K562 (cell line): Measurements from ENCODE around the gene DCAF17. TPM values are rescaled to one million over a fixed set of nuclear protein-coding genes. Genes with fewer than 3 reads are reported as not detected.
A peak's percentile ranks its signal among the peaks of the same experiment; 100 is the strongest.

Source experiments
- BCOR ChIP-seq: fragments of 450-650 bp; IDR thresholded peaks from 2 replicates; pipeline ENCODE4 v1.6.1; 2016
- CEBPB ChIP-seq: fragments of 450-650 bp; IDR thresholded peaks from 2 replicates; pipeline ENCODE4 v1.6.1; 2016; ENCODE audit warnings: missing genetic modification characterization, missing compliant biosample characterization
- CHD1 ChIP-seq: fragments of 200-600 bp; sonication (generic); IDR thresholded peaks from one replicate; pipeline ENCODE4 v1.6.1; 2012; ENCODE audit warnings: mild to moderate bottlenecking, moderate library complexity, low read length, inconsistent platforms
- ETV5 ChIP-seq: sonication (generic); formaldehyde crosslinking; IDR thresholded peaks from 2 replicates; pipeline ENCODE4 v1.4.0; 2020; ENCODE audit warnings: low read depth, mild to moderate bottlenecking, missing genetic modification reagents
- GTF2B ChIP-seq: IDR thresholded peaks from 2 replicates; pipeline ENCODE4 v1.6.1; 2011; ENCODE audit not compliant: insufficient read length; ENCODE audit errors: extremely low read depth
- HDAC1 ChIP-seq, 2 experiments: fragments of 450-650 bp; IDR thresholded peaks; 2 replicates each; pipeline ENCODE4 v1.6.1; 2016 to 2017; ENCODE audit warnings: inconsistent platforms in 1 of 2, mild to moderate bottlenecking in 1 of 2, moderate library complexity in 1 of 2
- HNRNPLL ChIP-seq: fragments of 200-400 bp; formaldehyde crosslinking; IDR thresholded peaks from 2 replicates; pipeline ENCODE4 v1.6.1; 2017; ENCODE audit warnings: low read length, low read depth, mild to moderate bottlenecking; ENCODE audit not compliant: poor library complexity, severe bottlenecking
- MBD2 ChIP-seq: sonication (generic); IDR thresholded peaks from 2 replicates; pipeline ENCODE4 v1.6.1; 2016; ENCODE audit warnings: low read depth, borderline replicate concordance
- MCM2 ChIP-seq: fragments of 450-650 bp; IDR thresholded peaks from 2 replicates; pipeline ENCODE4 v1.6.1; 2017; ENCODE audit warnings: low read depth, mild to moderate bottlenecking
- MTA1 ChIP-seq: fragments of 450-650 bp; IDR thresholded peaks from 2 replicates; pipeline ENCODE4 v1.6.1; 2017; ENCODE audit warnings: borderline replicate concordance
- NCOA1 ChIP-seq: fragments of 450-650 bp; IDR thresholded peaks from 2 replicates; pipeline ENCODE4 v1.6.1; 2016; ENCODE audit warnings: low read depth
- PHF8 ChIP-seq: fragments of 200-600 bp; sonication (generic); IDR thresholded peaks from 2 replicates; pipeline ENCODE4 v1.6.1; 2012; ENCODE audit warnings: mixed run types, mild to moderate bottlenecking, inconsistent platforms, low read length, moderate library complexity, borderline replicate concordance
- STAT6 ChIP-seq: sonication (generic); formaldehyde crosslinking; IDR thresholded peaks from 2 replicates; pipeline ENCODE4 v1.8.1; 2023; ENCODE audit warnings: mild to moderate bottlenecking, missing genetic modification reagents
- TFAP4 ChIP-seq: sonication (generic); formaldehyde crosslinking; IDR thresholded peaks from 2 replicates; pipeline ENCODE4 v1.8.0; 2022; ENCODE audit warnings: missing genetic modification reagents, mild to moderate bottlenecking, moderate library complexity, borderline replicate concordance
- YBX1 ChIP-seq: fragments of 450-650 bp; IDR thresholded peaks from 2 replicates; pipeline ENCODE4 v1.7.1; 2016; ENCODE audit warnings: mild to moderate bottlenecking
- ZKSCAN8 ChIP-seq: fragments of 200-800 bp; sonication (Bioruptor generic); IDR thresholded peaks from 2 replicates; pipeline ENCODE4 v1.6.1; 2016; ENCODE audit warnings: missing genetic modification characterization, missing compliant biosample characterization
- ZNF174 ChIP-seq: fragments of 250-450 bp; sonication (Bioruptor Pico); IDR thresholded peaks from 2 replicates; pipeline ENCODE4 v1.4.0; 2020; ENCODE audit warnings: mild to moderate bottlenecking
- ZNF431 ChIP-seq: sonication (generic); formaldehyde crosslinking; IDR thresholded peaks from 2 replicates; pipeline ENCODE4 v1.8.0; 2022; ENCODE audit warnings: mild to moderate bottlenecking, missing genetic modification reagents
- ZNF707 ChIP-seq: fragments of 250-450 bp; sonication (Bioruptor Pico); conservative IDR thresholded peaks from 2 replicates; pipeline ENCODE4 v1.8.0; 2022; ENCODE audit warnings: inconsistent platforms, mild to moderate bottlenecking, moderate library complexity
- ZNF76 ChIP-seq: fragments of 250-450 bp; sonication (Bioruptor Pico); IDR thresholded peaks from 2 replicates; pipeline ENCODE4 v1.4.0; 2020; ENCODE audit warnings: mild to moderate bottlenecking, moderate library complexity, borderline replicate concordance
- polyA plus RNA-seq, 8 experiments: library from polyadenylated mRNA; depleted of rRNA in 4 of 8; stranded (reverse) in 5 of 8; unstranded in 3 of 8; fragments of >200 nt; fragmentation: Nextera tagmentation in 2 of 8; fragmentation: Illumina TruSeq in 1 of 8; extraction: Ambion mirVana in 2 of 8; extraction: Trizol in 1 of 8; gene quantifications; 2 replicates each; pipeline versions ENCODE4 v1.2.1 to v1.2.3, GENCODE V29; 2011 to 2014; ENCODE audit warnings: inconsistent platforms in 1 of 8, missing spikeins in 1 of 8
- total RNA-seq, 7 experiments: library from RNA; depleted of rRNA in 6 of 7; stranded (reverse); fragments of >200 nt in 6 of 7; fragmentation: Illumina TruSeq in 2 of 7; extraction: Trizol in 2 of 7; gene quantifications; 2 replicates each; pipeline versions ENCODE4 v1.2.1 to v1.2.3, GENCODE V29; 2011 to 2021; ENCODE audit warnings: low replicate concordance in 1 of 7
- TF ChIP-seq, protein P1 (sequence below): fragments of 250-450 bp; sonication (Bioruptor Pico); IDR thresholded peaks from 2 replicates; pipeline ENCODE4 v1.4.0; 2020

The DCAF17 gene
- total and polyA plus RNA-seq, 9 of the 15 experiments (the other 6 are each of a cell fraction or from before 2014, with no cell fraction given): 10.0 to 38.5 (median 27.1) TPM

DNA sequence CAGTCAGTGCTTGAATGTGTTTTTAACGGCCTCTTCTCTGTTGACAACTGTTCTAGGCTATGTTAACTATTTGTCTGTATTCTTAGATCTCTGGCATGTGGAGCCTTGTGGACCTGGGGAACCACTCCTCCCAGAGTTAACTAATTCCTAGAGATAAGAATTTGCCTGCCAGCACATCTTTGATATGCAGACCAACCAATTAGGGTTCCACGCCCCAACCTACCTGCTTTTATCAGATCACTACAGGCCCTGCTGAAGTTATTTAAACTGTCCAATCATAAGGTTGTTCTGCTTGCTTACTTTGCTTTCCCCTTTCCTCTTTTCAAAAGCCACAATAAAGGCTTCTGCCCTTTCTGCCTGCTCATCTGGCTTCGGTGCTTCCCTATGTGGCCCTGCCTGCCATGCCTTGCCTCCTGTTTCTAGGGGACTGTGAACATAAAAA, 79.7 kb downstream of the DCAF17 start (continued):
- no peak for TF ChIP-seq TFAP4 (CRISPR knock-in tag)
- TF ChIP-seq CEBPB (tag): no peak
- TF ChIP-seq MCM2: no peak
- TF ChIP-seq, protein P1, sequence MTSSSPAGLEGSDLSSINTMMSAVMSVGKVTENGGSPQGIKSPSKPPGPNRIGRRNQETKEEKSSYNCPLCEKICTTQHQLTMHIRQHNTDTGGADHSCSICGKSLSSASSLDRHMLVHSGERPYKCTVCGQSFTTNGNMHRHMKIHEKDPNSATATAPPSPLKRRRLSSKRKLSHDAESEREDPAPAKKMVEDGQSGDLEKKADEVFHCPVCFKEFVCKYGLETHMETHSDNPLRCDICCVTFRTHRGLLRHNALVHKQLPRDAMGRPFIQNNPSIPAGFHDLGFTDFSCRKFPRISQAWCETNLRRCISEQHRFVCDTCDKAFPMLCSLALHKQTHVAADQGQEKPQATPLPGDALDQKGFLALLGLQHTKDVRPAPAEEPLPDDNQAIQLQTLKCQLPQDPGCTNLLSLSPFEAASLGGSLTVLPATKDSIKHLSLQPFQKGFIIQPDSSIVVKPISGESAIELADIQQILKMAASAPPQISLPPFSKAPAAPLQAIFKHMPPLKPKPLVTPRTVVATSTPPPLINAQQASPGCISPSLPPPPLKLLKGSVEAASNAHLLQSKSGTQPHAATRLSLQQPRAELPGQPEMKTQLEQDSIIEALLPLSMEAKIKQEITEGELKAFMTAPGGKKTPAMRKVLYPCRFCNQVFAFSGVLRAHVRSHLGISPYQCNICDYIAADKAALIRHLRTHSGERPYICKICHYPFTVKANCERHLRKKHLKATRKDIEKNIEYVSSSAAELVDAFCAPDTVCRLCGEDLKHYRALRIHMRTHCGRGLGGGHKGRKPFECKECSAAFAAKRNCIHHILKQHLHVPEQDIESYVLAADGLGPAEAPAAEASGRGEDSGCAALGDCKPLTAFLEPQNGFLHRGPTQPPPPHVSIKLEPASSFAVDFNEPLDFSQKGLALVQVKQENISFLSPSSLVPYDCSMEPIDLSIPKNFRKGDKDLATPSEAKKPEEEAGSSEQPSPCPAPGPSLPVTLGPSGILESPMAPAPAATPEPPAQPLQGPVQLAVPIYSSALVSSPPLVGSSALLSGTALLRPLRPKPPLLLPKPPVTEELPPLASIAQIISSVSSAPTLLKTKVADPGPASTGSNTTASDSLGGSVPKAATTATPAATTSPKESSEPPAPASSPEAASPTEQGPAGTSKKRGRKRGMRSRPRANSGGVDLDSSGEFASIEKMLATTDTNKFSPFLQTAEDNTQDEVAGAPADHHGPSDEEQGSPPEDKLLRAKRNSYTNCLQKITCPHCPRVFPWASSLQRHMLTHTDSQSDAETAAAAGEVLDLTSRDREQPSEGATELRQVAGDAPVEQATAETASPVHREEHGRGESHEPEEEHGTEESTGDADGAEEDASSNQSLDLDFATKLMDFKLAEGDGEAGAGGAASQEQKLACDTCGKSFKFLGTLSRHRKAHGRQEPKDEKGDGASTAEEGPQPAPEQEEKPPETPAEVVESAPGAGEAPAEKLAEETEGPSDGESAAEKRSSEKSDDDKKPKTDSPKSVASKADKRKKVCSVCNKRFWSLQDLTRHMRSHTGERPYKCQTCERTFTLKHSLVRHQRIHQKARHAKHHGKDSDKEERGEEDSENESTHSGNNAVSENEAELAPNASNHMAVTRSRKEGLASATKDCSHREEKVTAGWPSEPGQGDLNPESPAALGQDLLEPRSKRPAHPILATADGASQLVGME (CRISPR knock-in tag): no peak
- TF ChIP-seq STAT6 (CRISPR knock-in tag): no peak
- TF ChIP-seq YBX1: no peak
- no peak for TF ChIP-seq ZNF431
- no peak for TF ChIP-seq PHF8
- no peak for TF ChIP-seq ETV5 (CRISPR knock-in tag)
- no peak for TF ChIP-seq BCOR
- TF ChIP-seq ZNF707 (CRISPR knock-in tag): no peak
- TF ChIP-seq NCOA1: 0 out of 2 replicates have a peak, but pooled peaks have one; percentile 14
- peak; percentile 30; the same call in 1 of the 2 replicates for TF ChIP-seq MBD2
- TF ChIP-seq ZNF76: no peak
- TF ChIP-seq CHD1: no peak
- TF ChIP-seq HDAC1 (IDR thresholded peaks at IDR 0.05): no peak
- no peak for TF ChIP-seq ZKSCAN8 (CRISPR knock-in tag)
- peak; percentile 37; the same call in 1 of the 2 replicates for TF ChIP-seq MTA1
- TF ChIP-seq HNRNPLL: no peak
- TF ChIP-seq ZNF174 (CRISPR knock-in tag): no peak
- no peak for TF ChIP-seq GTF2B
